Muscle of arm (tissue), 12 donors: ENCODE results near the gene MNX1. TPM values are rescaled to one million over a fixed set of nuclear protein-coding genes. Genes with fewer than 3 reads are reported as not detected.
A peak's percentile ranks its signal among the peaks of the same experiment; 100 is the strongest.

ENCODE experiments used
- DNase-seq: peaks from one replicate; pipeline ENCODE4 v3.0.0-alpha.2; 2013
- polyA plus RNA-seq, 12 donors: library from polyadenylated mRNA; unstranded; fragments of 120-200 nt; gene quantifications; one replicate each; pipeline ENCODE4 v1.2.1, GENCODE V29; 2013; ENCODE audit not compliant: insufficient read length in 12 of 12

MNX1 gene
- polyA plus RNA-seq, 12 donors: not detected

DNA sequence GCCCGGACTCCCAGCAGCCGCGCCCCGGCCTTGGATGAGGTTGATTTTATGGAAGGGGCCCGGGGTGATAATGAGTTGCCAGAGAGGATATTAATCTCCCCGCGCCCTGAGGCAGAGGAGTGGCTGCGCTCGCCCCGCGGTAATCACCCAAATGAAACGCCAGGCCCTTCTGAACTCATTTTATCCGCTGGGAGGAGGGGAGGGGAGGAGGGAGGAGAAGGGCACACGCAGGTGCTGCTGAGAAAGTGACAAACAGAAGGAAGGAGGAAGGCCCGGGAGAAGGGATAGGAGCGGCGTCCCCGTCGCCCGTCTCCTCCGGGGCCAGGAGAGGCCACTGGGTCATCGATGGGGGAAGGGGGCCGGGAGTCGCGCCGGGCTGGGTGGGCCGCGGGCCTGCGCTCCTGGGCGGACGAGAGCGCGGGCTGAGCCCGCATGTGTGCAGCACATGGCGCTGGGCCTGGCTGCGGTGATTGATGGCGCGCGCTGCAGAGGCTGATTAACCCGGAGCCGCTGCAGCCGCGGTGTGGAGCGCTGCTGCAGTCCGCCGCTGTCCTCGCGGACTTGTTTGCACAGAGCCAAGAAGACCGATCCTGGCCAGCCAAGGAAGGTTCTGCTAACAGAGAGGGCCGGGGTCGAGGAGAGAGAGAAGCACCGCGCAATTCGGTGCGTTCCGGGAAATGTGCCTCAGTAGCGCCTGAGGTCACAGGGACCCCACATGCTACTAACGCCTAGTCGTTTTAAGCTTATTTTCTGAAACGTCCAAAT is 6.5 kb downstream of the MNX1 start:
- no peak for DNase-seq

DNA sequence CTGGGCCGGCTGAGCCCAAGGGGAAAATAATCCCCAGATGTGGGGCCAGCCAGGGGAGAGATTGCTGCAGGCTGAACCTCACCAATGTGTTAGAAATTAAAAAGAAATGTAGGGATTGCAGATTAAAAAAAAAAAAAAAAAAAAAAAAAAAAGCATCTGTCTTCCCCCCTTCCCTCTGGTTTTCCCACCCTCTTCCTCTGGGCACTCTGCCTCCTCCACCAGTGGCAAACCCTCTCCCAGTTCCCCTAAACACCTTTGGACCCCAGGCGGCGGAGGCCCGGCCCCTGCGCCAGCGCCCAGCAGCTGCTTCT is 7.1 kb downstream of the MNX1 start:
- no peak for DNase-seq

GRCh38 chr7:157002819-157003421 is 7.5 kb downstream of the MNX1 start:
- DNase-seq: no peak

DNA sequence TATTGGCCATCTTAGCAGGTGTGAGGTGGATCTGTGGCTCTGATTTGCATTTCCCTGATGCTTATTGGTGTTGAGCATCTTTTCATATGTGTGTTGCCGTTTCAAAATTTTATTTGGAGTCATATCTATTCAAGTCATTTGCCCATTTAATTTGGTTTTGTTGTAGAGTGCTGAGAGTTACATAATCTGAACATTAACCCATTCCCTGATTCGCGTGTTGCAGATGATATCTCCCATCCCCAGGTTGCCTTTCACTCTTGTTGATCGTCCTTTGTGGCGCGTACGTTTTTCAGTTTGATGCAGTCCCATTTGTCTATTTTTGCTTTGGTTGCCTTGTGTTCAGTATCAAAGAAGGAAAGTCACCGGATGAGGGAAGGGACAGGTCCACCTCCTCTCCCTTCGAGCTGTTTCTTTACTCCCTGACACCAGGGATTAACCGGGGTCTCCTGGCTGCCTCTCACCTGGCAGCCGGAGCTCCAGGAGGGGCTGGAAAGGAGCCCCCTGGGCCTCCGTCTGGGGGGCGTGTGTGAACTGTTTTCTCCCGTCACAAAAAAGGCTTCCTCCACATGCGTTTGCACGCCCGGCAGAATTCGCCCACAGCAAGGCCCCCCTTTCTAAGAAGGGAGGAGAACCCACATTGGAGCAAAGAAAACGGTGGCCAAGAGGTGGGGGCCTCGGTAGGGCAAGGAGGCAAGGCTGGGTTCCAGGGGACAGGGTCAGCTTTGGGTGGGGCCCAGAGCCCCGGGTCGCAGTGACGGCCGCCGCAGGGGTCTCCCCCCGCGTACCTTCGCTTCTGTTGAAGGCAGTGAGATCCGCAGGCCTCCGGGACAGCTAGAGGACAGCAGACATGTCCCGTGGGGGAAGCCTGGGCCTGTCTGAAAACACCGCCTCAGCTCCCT is 8.3 kb downstream of the MNX1 start:
- no peak for DNase-seq

- no peak for DNase-seq
Measured at GRCh38 chr7:157000741-157001653, 9.5 kb downstream of the MNX1 start.

DNA sequence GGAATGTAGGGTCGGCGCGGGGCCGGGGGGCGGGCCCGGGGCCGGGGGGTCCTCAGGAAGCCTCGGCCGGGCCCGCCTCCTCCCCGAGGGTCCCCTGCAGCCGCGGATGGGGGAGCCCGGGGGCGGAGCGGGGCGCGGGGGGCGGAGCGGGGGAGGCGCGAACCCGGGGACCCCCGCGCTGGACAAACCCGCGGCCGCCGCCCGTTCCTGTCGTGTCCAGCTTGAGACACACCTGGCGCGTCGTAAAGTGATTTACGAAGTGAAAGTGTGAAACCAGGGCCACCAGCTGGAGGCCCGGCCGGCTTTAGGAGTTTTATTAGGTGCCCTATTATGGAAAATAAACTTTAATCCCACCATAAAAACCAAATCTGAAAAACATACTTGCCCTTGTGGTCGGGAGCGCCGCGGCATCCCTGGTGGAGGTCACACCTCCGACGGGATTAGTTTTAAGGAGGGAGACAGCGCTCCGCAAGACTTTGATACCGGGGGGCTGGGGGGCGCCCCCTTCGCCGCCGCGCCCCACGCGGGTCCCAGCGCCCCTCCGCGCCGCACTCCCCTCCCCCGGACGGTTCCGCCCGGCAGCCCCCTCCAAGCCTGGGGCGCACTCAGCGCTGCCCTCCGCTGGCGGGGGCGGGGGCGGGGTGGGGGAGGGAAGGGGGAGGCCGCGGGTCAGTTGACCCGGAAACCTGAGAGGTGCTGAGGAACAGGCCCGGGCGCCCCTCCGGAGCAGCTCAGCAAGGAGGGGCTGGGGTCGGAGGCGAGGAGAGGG is 10.3 kb downstream of the MNX1 start:
- DNase-seq: no peak

- DNase-seq: no peak
Measured at GRCh38 chr7:156998988-156999957, 11.2 kb downstream of the MNX1 start.

- no peak for DNase-seq
Measured at GRCh38 chr7:156994417-156994816, 16.0 kb downstream of the MNX1 start.

DNA sequence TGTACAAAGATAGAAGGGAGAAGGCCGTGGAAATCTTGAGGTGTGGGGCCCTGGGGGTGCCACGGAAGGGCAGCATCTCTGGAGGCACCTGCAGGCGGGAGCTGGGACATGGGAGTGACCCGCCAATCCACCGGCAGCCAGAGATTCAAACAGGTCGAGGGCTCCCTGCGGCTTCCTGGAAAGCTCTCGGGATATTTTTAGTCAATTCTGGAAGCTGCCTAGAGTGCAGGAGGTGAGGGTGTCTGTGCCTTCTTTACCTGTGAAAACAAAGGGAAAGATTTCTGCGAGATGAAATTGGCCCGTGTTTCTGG is 16.6 kb downstream of the MNX1 start:
- no peak for DNase-seq

GRCh38 chr7:156993021-156993924 is 17.2 kb downstream of the MNX1 start:
- no peak for DNase-seq

DNA sequence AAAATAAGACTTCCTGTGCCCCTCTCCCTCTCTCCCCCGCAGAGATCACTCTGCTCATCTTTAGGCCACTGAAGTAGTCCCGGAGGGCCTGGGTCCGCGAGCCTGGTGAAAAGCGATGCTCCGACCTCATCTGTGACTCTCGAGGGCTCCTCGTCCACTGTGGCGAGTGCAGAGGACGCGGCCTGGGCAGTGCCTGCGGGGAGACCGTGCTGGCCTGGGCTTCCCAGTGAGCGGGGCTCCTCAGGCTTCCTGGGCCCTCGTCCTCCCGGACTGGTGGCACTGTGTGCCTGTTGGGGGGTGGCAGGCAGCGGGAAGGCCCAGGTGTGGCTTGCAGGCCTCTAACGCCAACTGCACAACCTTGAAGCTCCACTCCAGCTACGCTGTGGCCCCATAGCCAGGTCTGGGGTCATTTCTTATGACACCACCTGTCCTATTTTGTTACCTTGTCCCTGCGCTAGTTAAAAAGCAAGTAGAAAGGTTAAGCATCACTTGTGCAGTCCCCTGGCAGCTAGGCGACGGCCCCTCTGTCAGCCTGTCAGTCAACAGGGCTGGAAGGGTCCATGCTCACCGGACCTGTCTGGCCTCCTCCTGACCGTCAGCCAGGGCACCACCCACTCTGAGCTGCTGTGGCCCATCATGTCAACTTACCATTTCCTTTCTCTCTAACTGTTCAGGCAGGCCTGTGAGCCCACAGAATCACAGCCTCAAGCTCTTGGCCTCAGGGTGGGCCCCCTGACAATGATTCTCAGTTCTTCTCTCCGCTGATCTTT is 20.5 kb downstream of the MNX1 start:
- no peak for DNase-seq

GRCh38 chr7:156988343-156989185 is 21.9 kb downstream of the MNX1 start:
- no peak for DNase-seq

DNA sequence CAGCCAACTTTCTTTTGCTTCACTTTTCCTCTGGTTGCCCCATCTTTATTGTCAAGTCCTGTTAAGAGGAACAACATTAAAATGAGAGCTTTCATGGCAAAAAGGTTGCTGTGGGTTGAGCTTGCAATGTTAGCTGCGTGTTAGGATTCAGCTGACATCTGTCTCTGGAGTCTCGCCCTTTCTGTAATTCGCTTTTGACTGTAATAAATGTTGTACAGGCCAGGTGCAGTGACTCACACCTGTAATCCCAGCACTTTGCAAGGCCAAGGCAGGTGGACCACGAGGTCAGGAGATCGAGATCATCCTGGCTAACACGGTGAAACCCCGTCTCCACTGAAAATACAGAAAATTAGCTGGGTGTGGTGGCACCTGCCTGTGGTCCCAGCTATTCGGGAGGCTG is 24.1 kb downstream of the MNX1 start:
- DNase-seq: no peak

- no peak for DNase-seq
Measured at GRCh38 chr7:156985101-156985992, 25.1 kb downstream of the MNX1 start.

GRCh38 chr7:156984174-156984891 is 26.1 kb downstream of the MNX1 start:
- DNase-seq: peak; percentile 77
